ENCODE data around the gene DNHD1. TPM values are rescaled to one million over a fixed set of nuclear protein-coding genes. Genes with fewer than 3 reads are reported as not detected.

DNHD1 gene
- polyA plus RNA-seq, 3 donors = 0.24 to 21.0 (median 0.59) TPM

- Histone ChIP-seq H3K27ac (ENCODE audit: low read depth in 1 of 2, low read length in 2 of 2) (no peak overlapping the region), H3K27me3 (ENCODE audit: control insufficient read depth in 2 of 2, insufficient read depth in 2 of 2, low read length in 2 of 2) (no peaks in the 10 kb centered on the region), H3K4me1 (ENCODE audit: control insufficient read depth in 1 of 2, insufficient read depth in 2 of 2, low read length in 2 of 2) (no peaks in the 10 kb centered on the region), H4K20me1 (ENCODE audit: insufficient read depth, low read length) (no peaks in the 10 kb centered on the region), H3K36me3 (replicated peaks in 1 of 2; ENCODE audit: control insufficient read depth in 1 of 2, insufficient read depth in 2 of 2, low read length in 2 of 2) (peaks cover 42 to 80% of the 10 kb centered on the region in 2 donors), H3K4me3 (replicated peaks in 1 of 3; ENCODE audit: low read depth in 2 of 3, low read length in 3 of 3) (no peak overlapping the region), H3K9ac (ENCODE audit: insufficient read depth, low read length, poor library complexity, severe bottlenecking) (no peak overlapping the region), H3K79me2 (ENCODE audit: insufficient read depth, low read length) (no peaks in the 10 kb centered on the region), H3K4me2 (replicated peaks; ENCODE audit: extremely low read depth, low read length, poor library complexity, severe bottlenecking) (no peak overlapping the region), H2AFZ (ENCODE audit: insufficient read depth, low read depth, low read length, poor library complexity, severe bottlenecking) (no peak overlapping the region), H3K9me3 (replicated peaks in 1 of 2; ENCODE audit: control insufficient read depth in 1 of 2, insufficient read depth in 1 of 2, low read length in 2 of 2) (no peaks in the 10 kb centered on the region)
- no peak for DNase-seq
- WGBS (ENCODE audit: insufficient coverage) = 100% methylated on average over 1 of the region's 2 CpGs
- H3K4me1 Mint-ChIP-seq = no peaks in the 10 kb centered on the region
- H3K9me3 Mint-ChIP-seq = no peaks in the 10 kb centered on the region
- H3K27me3 Mint-ChIP-seq (ENCODE audit: low read depth in 3 of 3) = peaks cover 0 to 2% (median 0%) of the 10 kb centered on the region in 3 donors
- H3K4me3 Mint-ChIP-seq = no peak overlapping the region
- intact Hi-C loops (cut with micrococcal nuclease) = no loop called here
- TF ChIP-seq CTCF (IDR thresholded peaks at IDR 0.05) = no peak
- peaks cover 59 to 62% of the 10 kb centered on the region in 2 donors for H3K36me3 Mint-ChIP-seq
- peak overlapping the region in 1 of 7 donors; percentile 21 for H3K27ac Mint-ChIP-seq
Observed at GRCh38 chr11:6458352-6459098, 38.6 kb upstream of the DNHD1 start.

- DNase-seq = no peak
- H3K36me3 ChIP-seq (replicated peaks in 1 of 2; ENCODE audit: control insufficient read depth in 1 of 2, insufficient read depth in 2 of 2, low read length in 2 of 2) = peaks cover 44 to 80% of the 10 kb centered on the region in 2 donors
- no peak overlapping the region for H3K27ac Mint-ChIP-seq
- H4K20me1 ChIP-seq (ENCODE audit: insufficient read depth, low read length) = no peaks in the 10 kb centered on the region
- WGBS (ENCODE audit: insufficient coverage) = no CpG with 5 or more reads among the region's 1 CpG
- no peak overlapping the region for H3K4me3 ChIP-seq (replicated peaks in 1 of 3; ENCODE audit: low read depth in 2 of 3, low read length in 3 of 3)
- TF ChIP-seq CTCF (IDR thresholded peaks at IDR 0.05) = no peak
- no peaks in the 10 kb centered on the region for H3K9me3 ChIP-seq (replicated peaks in 1 of 2; ENCODE audit: control insufficient read depth in 1 of 2, insufficient read depth in 1 of 2, low read length in 2 of 2)
- no peak overlapping the region for H2AFZ ChIP-seq (ENCODE audit: insufficient read depth, low read depth, low read length, poor library complexity, severe bottlenecking)
- H3K4me1 ChIP-seq (ENCODE audit: control insufficient read depth in 1 of 2, insufficient read depth in 2 of 2, low read length in 2 of 2) = no peaks in the 10 kb centered on the region
- no peak overlapping the region for H3K4me2 ChIP-seq (replicated peaks; ENCODE audit: extremely low read depth, low read length, poor library complexity, severe bottlenecking)
- H3K36me3 Mint-ChIP-seq = peaks cover 62 to 64% of the 10 kb centered on the region in 2 donors
- no peak overlapping the region for H3K4me3 Mint-ChIP-seq
- H3K9me3 Mint-ChIP-seq = no peaks in the 10 kb centered on the region
- intact Hi-C loops (cut with micrococcal nuclease) = no loop called here
- H3K27ac ChIP-seq (ENCODE audit: low read depth in 1 of 2, low read length in 2 of 2) = no peak overlapping the region
- H3K27me3 ChIP-seq (ENCODE audit: control insufficient read depth in 2 of 2, insufficient read depth in 2 of 2, low read length in 2 of 2) = no peaks in the 10 kb centered on the region
- no peak overlapping the region for H3K9ac ChIP-seq (ENCODE audit: insufficient read depth, low read length, poor library complexity, severe bottlenecking)
- H3K27me3 Mint-ChIP-seq (ENCODE audit: low read depth in 3 of 3) = peaks cover 0 to 2% (median 0%) of the 10 kb centered on the region in 3 donors
- H3K4me1 Mint-ChIP-seq = no peaks in the 10 kb centered on the region
- no peaks in the 10 kb centered on the region for H3K79me2 ChIP-seq (ENCODE audit: insufficient read depth, low read length)
Observed at GRCh38 chr11:6459099-6459450, 38.0 kb upstream of the DNHD1 start.
